Activated T-cell treated with anti-CD3 and anti-CD28 coated beads, Interleukin-2, amount 50 U/mL, for 48 hours (primary cell): ENCODE data around the gene DOCK2.

Experiments used
- DNase-seq, 2 experiments: peaks; one replicate each; pipeline ENCODE4 v3.0.0-alpha.2; 2020

DOCK2 gene

DNA sequence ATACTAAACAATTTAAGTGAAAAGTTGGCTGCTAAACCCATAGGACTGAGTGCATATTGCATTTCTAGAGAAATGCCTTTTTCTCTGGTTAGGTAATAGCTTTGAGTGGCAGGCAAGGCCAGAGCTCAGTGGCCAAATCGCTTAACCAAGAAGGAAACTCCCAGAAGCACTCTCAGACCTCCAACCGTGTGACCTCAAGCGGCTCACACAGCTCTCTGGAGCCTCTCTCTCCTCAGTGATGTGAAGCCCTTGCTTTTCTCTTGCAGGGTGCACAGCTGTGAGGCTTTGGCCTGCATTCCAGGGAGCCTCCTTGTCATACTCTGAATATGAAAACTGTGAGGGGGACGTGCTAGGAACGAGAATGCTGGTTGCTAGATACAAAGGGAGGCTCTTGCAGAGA, 236.6 kb downstream of the DOCK2 start:
- DNase-seq, result no peak

DNA sequence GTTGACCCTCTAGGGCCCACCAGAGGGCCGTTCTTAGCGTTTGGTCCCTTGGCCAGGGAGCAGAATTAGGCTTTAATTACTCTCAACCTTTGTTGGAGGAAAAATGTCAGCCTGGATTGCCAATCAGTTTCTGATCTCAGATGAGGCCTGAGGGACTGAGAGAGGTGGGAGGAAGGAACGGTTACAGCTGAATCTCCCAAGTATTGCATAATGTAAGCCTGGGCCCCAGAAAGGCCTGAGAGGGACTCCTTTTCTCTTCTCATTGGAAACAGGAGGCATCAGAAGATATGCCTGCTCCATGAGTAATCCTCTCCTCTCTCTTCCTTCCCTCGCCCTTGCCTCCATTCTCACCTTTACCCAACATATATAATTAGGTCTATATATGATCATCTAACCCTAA, 237.5 kb downstream of the DOCK2 start:
- DNase-seq, result no peak

DNA sequence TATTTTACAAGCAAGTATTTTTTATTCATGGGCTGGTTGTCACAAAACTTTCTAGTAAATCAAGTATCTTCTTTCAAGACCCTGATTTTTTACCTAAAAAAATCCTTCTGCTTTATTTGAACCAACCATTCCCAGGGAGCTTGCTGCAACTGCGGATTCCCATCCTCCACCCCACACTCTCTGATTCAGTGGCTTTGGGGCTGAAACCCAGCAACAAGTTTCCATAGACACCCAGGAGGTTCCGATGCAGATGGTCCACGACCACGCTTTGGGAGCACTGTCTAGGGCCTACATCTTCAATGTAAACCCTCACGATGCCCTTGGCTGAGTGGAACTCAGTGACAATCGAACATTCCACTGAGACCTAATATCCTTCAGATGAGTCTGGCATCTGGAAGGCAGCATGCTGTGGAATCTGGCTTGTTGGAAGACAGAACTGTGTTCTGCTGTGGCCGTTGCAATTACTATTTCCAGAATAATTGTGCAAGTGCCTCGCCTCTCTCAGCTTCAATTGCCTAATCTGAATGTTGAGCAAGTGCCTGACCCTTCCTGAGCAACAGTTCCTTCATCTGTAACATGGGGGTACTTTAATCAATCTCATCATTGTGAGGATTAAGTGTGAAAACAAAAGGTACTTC, 238.1 kb downstream of the DOCK2 start:
- no peak for DNase-seq

DNA sequence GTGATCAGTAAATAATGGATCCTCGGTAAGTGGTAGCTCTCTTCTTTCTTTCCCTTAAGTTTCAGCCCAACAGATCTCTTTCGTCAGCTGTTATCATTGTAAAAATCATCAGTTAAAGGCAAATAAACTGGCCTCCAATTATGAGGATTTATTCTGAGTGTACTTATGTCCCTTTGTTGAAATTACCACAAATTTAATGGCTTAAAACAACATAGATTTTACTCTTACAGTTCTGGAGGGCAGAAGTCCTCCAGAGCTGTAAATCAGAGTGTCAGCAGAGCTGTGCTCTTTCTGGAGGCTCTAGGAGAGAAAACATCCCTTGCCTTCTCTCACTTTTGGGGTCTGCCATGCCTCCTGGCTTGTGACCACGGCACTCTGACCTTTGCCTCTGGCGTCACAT, 238.7 kb downstream of the DOCK2 start:
- DNase-seq, result no peak

DNA sequence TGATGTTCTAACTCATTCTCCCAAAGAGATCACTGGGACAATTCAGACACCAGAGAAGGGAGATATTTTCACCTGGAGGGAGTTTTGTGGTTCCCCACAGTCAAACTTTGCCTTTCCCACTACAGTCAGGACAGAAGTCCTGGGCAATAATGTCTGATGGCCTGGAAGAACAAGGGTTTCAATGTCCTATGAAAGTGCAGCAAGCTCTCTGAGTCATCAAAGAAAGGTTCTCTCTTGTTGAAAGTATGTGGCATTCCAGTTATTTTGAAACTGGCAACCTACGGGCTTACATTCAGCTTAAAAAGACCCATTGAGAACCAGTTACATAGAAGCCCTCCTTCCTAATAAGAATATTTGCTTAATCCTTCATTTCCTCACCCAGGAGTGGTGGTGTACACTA, 239.3 kb downstream of the DOCK2 start:
- DNase-seq, result no peak

DNA sequence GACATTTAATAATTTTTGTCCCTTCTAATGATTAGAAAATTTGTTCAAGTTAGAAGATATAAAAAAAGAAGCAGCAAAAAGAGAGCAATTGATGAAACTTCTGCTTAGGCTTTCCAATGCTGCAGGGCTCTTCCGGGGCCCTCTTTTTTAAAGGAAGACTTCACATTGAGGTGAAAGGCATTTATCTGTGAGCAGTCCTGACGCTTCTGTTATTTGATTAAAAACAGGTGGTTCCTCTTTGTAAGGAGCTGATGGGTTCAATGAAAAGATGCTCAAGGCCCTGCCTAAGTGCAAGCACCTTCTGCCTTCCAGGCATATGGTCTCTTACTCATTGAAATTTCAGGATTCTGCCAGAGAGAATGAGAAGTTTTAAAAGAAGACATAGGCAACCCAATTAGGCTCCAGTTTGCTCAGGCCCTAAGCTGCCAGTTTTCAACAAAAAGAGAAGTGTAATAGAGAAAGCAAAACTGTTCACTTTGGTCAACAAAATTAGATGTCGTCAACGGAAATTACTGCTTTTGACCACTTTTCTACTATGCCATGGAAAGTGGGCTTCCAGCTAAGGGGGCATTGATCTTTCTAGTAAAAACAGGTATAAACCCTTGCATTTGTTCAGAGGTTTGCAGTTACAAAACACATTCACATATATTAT, 243.1 kb downstream of the DOCK2 start:
- no peak for DNase-seq

DNA sequence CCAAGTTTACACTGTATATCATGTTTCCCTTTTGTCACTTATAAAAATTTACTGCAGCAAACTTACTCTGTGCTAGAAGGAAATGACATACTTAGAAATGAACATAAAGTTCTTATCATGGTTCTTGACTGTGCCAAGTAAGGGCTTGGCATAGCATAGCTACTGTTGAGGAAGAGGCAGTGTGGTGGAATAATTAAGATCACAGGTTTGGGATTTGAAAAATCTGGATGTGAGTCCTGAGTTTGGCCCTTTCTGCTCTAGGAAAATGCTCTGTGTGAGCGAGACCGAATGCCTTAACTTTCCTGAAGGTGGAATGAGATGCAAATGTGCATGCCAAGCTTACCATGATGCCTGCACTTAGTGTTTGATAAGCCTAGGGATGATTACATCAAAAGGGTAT, 243.7 kb downstream of the DOCK2 start:
- no peak for DNase-seq

DNA sequence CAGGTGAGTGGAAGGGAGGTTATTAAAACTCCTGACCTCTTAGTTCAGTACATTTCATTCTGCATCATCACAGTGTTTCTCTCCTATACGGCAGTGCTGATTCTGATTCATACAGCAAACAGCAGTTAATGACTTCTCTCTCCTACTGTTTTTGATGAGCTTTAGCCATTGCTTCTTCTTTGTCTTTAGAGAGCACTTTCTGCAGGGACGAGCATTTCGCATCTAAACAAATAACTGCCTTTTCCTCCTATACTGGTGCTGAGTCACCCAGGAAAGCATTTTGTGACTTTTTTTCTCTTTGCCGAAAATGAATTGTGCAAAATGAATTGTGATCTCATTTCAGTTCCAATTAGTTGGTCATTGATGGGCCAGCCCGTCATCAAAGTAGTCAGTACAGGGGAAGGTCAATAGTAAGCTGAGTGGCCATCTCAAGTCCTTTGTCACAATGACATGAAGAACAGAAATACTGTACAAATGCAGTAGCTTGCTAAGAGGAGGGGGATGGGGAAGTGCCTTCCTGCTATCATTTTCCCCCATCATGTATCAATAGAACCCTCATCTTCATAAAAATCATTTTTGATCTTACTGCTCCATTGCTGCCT, 244.7 kb downstream of the DOCK2 start:
- DNase-seq, result no peak

DNA sequence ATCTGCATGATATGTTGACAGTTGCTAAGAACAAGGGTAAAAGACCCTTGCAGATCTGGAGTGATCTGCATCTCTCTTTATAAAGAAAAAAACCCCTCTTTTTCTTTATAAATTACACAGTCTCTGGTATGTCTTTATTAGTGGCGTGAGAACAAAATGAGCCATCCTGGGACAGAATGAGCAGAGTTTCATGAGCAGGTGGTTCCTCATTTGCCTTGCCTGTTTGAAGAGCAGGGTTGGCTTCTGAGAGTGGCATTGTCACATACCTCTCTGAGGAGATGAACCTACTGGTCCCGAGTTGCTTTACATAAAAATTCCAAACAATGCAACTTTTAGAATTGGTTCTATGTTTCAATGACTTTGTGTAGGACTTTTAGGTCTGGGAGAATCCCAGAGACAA, 249.0 kb downstream of the DOCK2 start:
- DNase-seq, result no peak

DNA sequence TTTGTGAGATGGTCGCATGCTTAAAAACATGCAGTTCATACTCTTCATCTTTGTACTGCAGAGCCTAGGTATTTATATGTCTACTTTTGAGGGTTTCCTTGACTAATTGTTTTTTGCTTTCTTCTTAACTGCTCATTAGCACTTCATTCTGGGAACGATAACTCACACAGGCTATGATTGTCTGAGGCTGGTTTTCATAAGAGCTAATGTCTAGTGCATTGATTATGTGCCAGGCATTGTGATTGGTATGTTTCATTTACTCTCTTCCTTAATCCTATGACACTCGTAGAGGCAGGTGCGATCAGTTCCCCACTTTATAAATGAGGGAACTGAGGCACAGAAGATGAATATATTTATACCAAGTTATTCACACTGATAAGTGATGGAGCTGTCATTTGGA, 249.6 kb downstream of the DOCK2 start:
- DNase-seq, result no peak

DNA sequence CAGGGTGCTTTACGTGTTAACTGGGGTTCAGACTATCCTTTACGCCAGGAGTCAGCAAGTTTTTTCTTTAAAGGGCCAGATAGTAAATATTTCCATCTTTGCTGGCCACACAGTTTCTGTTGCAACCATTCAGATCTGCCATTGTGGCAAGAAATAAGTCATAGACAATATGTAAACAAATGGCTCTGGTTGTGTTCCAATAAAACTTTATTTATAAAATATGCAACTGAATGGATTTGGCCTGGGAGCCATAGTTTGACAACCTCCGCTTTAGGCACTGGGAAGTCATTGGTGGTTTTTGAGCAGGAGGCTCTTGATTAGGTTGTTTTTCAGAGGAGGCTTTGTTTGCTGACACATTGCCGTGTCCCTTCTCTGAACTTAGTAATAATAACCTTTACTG, 252.5 kb downstream of the DOCK2 start:
- no peak for DNase-seq

DNA sequence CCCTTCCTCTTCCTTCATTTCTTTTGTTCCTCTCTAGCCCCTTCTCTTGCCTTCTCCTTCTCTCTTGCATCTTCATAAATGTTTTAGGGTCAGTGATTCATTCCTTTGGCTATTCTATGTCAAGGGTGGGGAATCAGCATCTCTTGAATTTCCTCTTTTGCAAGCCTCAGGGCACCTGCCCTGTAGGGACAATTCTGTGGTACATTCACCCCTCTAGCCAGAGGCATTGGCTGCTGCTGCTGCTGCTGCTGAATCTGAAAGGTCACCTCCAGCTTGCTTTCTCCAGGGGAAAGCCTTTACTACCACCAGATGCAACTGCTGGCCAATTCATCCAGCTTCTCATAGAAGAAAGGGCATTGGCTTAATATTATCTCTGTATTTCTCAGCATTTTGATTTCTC, 255.9 kb downstream of the DOCK2 start:
- DNase-seq, result no peak

DNA sequence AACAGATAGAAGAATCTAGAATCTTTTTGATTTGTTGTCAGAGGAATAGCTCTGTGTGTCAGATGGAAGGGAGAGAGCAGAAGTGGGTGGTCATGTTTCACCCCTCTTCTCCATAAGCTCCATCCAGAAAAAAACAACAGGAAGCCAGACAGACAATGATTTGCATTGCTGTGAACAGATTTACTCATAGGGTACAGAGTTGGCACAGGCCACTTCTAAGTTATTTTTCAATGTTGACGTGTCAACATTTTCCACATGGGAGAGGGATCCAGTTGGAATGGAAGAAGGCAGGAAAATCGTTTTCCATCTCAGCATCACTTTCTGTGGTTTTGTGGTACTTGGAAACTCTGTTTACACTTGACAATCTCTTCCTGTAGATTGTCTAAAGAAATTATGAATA, 256.5 kb downstream of the DOCK2 start:
- no peak for DNase-seq

DNA sequence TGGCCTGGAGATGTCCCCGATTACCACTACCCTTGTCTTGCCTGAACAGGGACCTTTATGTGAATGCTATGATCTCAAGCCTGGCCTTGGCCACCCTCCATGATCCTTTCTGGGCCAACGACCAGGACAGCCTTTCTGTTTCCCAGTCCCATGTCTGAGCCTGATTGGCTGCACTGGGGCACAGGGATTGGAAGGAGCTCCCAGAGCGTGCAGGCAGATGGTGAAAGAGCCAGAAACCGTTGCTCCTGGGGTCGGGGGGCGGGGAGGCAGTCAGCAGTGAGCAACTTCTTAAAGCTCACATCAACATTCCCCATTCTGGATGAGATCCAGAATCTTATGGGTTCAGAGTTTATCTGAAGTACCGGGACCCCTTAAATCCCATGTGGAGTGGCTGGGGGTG, 258.9 kb downstream of the DOCK2 start:
- DNase-seq, result no peak

DNA sequence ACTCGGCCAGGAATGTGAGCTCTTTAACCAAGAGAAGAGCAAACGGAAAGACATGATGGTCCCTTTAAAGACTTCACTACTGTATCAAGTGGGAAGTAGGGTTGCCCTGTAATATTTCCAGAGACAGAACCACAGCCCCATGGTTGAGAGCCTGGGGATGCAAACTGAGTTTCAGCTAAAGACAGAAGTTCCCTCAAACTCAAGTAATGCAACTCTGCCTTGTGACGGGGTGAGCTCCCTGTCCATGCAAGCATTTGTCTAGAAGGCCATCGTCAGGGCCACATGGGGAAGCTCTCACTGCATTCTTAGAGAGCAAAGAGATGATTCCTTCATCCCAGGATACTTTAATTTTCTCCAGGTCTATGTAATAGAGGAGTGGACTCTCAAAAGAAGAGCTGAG, 260.4 kb downstream of the DOCK2 start:
- DNase-seq, result no peak

DNA sequence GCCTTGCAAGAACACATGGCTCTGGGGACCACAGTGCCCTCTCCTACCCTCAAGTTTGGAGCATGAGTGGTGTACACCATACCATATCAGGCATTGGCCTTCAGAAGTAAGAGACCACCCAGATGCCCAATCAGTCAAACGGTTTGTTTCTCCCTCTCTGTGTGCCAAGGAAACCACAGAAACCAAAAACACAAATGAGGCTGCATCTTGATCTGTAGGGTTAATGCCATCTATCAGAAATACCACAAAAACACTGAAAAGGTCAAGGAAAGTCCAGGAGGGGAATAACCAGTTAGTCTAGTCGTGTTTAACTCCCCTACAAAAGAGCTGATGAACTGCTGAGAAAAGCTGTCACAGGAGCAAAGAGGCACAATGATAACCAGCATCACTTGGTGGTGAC, 264.8 kb downstream of the DOCK2 start:
- no peak for DNase-seq

DNA sequence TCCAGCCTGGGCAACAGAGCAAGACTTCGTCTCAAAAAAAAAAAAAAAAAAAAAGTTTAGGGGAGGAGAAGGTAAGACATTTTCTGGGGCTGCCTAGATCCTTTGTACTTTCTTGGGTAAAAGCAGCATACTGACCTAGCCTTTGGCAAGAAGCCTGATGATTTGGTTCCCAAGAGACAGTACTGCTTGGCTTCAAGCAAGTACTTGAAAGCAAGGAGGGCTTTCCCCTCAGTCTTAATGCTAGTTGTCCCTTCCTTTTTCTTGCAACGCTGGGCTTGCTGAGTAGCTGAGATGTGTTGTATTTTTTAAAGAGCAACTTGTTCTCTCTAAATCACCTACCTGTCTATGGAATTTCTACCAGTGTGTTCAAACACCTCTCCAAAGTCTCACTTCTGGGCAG, 267.0 kb downstream of the DOCK2 start:
- no peak for DNase-seq

DNA sequence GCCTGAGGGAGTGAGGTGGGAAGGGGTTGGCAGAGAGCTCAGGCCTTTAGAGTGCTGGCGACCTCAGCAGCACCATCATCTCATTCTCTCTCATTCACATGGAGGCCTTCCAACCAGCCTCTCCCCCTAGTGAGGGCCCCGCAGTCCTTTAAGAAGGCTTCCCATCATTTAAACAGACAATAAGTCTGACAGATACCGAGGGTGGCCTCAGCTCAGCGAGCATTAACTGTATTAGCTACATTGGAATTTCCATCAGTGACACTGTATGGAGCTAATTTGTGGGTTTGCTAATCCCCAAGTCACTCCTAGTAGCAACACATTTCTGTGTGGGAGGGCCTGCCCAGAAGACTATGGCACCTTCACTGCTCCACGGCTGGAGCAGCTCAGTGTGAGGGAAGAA, 267.4 kb downstream of the DOCK2 start:
- no peak for DNase-seq

DNA sequence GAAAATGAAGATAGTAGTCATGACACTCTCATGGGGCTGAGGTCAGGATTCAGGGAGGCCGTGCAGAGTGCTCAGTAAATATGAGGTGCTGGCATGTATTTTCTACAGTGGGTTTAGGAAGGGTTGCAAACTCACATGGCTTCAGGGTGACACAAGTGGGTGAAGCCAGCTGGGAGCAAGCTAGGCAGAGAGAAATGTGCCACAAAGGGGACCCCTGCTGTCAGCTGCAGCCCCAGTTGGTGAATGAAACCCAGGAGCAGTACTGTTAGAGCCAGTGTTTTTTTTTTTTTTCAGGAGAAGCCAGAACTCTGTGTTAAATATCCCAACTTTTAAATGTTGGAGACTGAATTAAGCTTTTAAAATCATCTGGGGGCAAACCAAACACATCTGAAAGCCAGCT, 267.9 kb downstream of the DOCK2 start:
- DNase-seq, result no peak

DNA sequence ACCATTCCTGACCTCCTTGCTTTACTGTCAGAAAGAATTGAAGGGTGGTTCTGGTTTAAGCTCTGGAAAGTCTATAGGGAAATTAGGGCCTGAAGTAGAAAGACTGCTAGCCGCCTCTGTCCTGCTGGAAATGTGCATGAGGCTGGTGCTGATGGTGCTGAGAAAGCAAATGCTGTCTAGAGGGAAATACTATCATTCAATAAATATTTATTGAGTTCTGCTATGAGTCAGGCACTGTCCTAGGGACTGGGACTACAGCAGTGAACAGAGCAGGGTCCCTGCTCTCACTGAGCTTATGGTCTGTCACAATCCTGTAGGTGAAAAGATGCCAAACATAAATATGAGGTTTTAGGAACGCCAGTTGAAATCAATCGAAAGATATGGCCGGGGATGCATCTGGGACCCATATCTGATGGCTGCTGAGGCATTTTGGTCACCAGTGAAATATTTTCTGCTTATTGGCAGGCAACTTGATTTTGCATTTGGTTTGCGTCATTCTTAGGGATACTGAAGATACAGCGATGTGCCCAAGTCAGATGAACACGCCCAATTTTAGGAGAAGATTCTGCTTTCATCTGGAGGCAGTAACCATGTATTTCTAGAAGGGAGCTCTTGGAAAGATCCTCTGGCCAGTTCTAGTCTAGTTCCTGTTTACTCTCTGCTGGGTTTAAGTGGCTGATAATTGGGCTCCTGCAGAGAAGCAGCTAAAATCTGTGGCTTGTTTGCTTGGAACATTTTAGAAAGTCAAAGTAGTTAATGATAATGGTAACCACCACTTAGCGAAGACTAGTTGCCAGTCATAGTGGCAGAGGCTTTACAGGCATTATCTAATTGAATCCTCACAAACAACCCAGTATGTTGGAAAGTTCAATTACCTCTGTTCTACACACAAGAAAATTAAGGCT, 269.9 kb downstream of the DOCK2 start:
- DNase-seq, result no peak

DNA sequence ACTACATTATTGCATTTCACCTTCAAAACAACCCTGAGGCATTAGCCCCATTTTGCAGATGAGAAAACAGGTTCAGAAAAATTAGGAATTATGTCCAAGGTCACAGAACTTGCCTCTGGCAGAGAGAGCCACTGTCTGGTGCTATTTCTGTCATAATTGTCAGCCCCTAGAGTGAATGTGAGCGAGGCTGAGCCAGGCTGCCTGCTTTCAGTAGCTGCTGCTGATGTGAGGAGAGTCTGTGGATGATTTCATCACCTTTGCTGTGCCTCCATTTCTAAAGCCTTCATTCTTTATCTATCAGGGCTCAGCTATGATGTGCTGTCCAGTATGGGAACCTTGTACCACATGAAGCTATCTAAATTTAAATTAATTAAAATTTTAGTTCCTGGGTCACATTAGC, 271.8 kb downstream of the DOCK2 start:
- no peak for DNase-seq

DNA sequence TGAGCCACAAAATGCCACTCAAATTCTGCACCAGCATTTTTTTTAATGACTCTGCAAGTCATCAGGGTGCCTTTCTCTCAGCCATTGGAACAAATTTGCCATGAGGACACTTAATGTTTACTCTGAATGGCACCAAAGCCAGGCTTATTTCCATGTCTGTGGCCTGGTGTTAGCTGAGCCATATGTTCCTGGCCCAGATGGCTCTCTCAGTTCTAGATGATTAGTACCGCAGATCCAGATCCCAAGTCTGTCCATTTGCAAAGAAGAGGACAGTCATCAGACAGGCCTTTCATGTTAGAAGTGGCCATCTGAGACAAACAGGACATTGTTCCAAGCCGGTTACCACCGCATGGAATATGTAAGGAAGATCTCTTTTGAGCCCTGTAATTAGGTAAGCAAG, 272.9 kb downstream of the DOCK2 start:
- DNase-seq, result no peak

DNA sequence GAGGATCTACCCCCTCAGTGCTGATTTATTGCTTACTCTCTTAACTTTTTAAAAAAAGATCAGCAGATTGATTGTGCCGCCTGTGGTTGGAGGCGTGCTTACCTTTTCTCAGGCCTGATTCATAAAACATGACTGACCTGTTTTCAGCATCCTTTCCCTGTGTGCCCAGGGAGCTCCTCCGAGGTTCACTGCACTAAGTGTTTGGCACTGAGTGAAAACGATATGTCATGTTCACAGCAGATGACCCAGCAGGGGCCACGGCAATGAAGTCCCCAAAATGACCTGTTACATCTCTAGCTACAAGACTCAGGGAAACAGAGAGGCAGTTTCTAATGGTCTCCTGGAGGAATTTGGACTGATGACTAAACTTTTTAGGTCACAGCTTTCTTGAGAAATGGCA, 273.3 kb downstream of the DOCK2 start:
- no peak for DNase-seq
